Uterus (tissue), 2 donors: ENCODE results near the gene KIN.

Source experiments
- POLR2A ChIP-seq, 2 donors: fragments of 450-650 bp; IDR thresholded peaks; one replicate each; pipeline ENCODE4 v1.6.1; 2016; ENCODE audit warnings: antibody characterized with exemption in 2 of 2, mild to moderate bottlenecking in 1 of 2, moderate library complexity in 1 of 2
- TF ChIP-seq, protein P1 (sequence below), 4 experiments: fragments of 200-600 bp in 2 of 4; fragments of 450-650 bp in 2 of 4; sonication (generic) in 2 of 4; IDR thresholded peaks; one replicate each; pipeline ENCODE4 v1.5.1; 2016 to 2019; ENCODE audit warnings: antibody characterized with exemption in 4 of 4, mild to moderate bottlenecking in 2 of 4, moderate library complexity in 1 of 4

DNA sequence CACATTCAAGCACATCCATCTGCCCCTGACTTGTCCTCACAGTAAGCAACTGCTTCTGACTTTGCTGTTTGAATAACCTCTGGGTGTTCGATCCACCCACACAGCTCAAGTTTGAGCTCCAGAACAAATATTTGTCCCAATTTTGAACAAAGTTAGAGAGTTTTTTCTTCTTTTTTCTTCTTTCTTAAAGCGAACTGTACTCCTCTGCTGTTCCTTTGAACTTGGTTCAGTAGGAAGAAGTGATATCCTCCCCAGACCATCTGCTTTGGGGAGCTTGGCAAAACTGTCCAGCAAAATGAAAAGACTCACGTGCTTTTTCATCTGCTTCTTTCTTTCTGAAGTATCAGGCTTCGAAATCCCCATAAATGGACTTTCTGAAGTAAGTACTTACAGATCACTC is 84.7 kb downstream of the KIN start, which contains the start of gene ITIH2:
- TF ChIP-seq, protein P1, sequence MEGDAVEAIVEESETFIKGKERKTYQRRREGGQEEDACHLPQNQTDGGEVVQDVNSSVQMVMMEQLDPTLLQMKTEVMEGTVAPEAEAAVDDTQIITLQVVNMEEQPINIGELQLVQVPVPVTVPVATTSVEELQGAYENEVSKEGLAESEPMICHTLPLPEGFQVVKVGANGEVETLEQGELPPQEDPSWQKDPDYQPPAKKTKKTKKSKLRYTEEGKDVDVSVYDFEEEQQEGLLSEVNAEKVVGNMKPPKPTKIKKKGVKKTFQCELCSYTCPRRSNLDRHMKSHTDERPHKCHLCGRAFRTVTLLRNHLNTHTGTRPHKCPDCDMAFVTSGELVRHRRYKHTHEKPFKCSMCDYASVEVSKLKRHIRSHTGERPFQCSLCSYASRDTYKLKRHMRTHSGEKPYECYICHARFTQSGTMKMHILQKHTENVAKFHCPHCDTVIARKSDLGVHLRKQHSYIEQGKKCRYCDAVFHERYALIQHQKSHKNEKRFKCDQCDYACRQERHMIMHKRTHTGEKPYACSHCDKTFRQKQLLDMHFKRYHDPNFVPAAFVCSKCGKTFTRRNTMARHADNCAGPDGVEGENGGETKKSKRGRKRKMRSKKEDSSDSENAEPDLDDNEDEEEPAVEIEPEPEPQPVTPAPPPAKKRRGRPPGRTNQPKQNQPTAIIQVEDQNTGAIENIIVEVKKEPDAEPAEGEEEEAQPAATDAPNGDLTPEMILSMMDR (IDR thresholded peaks at IDR 0.05) = no peak
- no peak for TF ChIP-seq POLR2A (IDR thresholded peaks at IDR 0.05)
